Thyroid gland (tissue), 4 donors: ENCODE data around the gene KRT78. TPM values are rescaled to one million over a fixed set of nuclear protein-coding genes. Genes with fewer than 3 reads are reported as not detected.

Experiments
- DNase-seq, 2 donors: peaks; one replicate each; pipeline ENCODE4 v3.0.0-alpha.2; 2019
- H3K27ac ChIP-seq, 3 donors: fragments of 200-600 bp; sonication (generic); 1 replicate in 2 of 3; 2 replicates in 1 of 3; pipeline ENCODE4 v1.5.1; 2016 to 2019; ENCODE audit warnings: mild to moderate bottlenecking in 1 of 3, moderate library complexity in 1 of 3
- H3K27me3 ChIP-seq: fragments of 200-600 bp; sonication (generic); one replicate; pipeline ENCODE4 v1.5.1; 2019
- H3K36me3 ChIP-seq, 2 donors: fragments of 200-600 bp; sonication (generic); one replicate each; pipeline ENCODE4 v1.5.1; 2016 to 2019
- H3K4me1 ChIP-seq, 2 donors: fragments of 200-600 bp; sonication (generic); one replicate each; pipeline ENCODE4 v1.5.1; 2017 to 2019
- H3K4me3 ChIP-seq, 3 donors: fragments of 200-600 bp; sonication (generic); replicated peaks in 1 of 3; 1 replicate in 2 of 3; 2 replicates in 1 of 3; pipeline ENCODE4 v1.5.1; 2016; ENCODE audit warnings: mild to moderate bottlenecking in 1 of 3
- H3K9me3 ChIP-seq: fragments of 200-600 bp; sonication (generic); one replicate; pipeline ENCODE4 v1.5.1; 2017
- CTCF ChIP-seq, 6 experiments: fragments of 200-600 bp in 3 of 6; fragments of 450-650 bp in 3 of 6; sonication (generic) in 3 of 6; IDR thresholded peaks; one replicate each; pipeline ENCODE4 v1.5.1; 2016 to 2019; ENCODE audit warnings: antibody characterized with exemption in 6 of 6, mild to moderate bottlenecking in 2 of 6, inconsistent platforms in 1 of 6, moderate library complexity in 1 of 6
- POLR2A ChIP-seq, 2 donors: fragments of 450-650 bp; IDR thresholded peaks; one replicate each; pipeline ENCODE4 v1.6.1; 2017; ENCODE audit warnings: antibody characterized with exemption in 2 of 2, mild to moderate bottlenecking in 2 of 2, moderate library complexity in 1 of 2
- WGBS, 2 donors: methylation state at CpG; one replicate each; pipeline ENCODE4 v1.1.5; 2017; 5-methylcytosine and 5-hydroxymethylcytosine counted together
- intact Hi-C: fragments of 100-400 bp; cut with DNase I; formaldehyde crosslinking; loops from one replicate; pipeline ENCODE4 v1.15.1; 2023
- total RNA-seq, 4 donors: library from RNA; depleted of rRNA; stranded (reverse); fragments of >200 nt; gene quantifications; one replicate each; pipeline ENCODE4 v1.2.3, GENCODE V29; 2016

The KRT78 gene
- total RNA-seq, 4 donors from 2014 or later: 0.40 TPM; not detected in 3

- no peaks in the 10 kb centered on the region for H3K36me3 ChIP-seq
- no peak within 1 kb of the TSS for H3K4me3 ChIP-seq
- intact Hi-C loops: no loop called here
- H3K27me3 ChIP-seq: no peaks in the 10 kb centered on the region
- no peaks in the 10 kb centered on the region for H3K4me1 ChIP-seq
- TF ChIP-seq CTCF (IDR thresholded peaks at IDR 0.05) (no peak), POLR2A (IDR thresholded peaks at IDR 0.05) (no peak)
- 87 to 91% methylated on average over 12 to 13 of the region's 22 CpGs for WGBS, 2 donors
- no peak within 1 kb of the TSS for H3K27ac ChIP-seq
- DNase-seq: no peak
- no peaks in the 10 kb centered on the region for H3K9me3 ChIP-seq
Measured at GRCh38 chr12:52833922-52834726, 14.7 kb downstream of the KRT78 start, which contains the start of gene KRT79. KRT79 (minus strand) TSS chr12:52834311; CDS start chr12:52834260, 51 bp downstream.

GRCh38 chr12:52832985-52833905, 15.5 kb downstream of the KRT78 start:
- no peaks in the 10 kb centered on the region for H3K4me1 ChIP-seq
- intact Hi-C loops: no loop called here
- H3K27me3 ChIP-seq: no peaks in the 10 kb centered on the region
- no peaks in the 10 kb centered on the region for H3K9me3 ChIP-seq
- no peaks in the 10 kb centered on the region for H3K36me3 ChIP-seq
- no peak overlapping the region for H3K4me3 ChIP-seq
- TF ChIP-seq CTCF (IDR thresholded peaks at IDR 0.05) (no peak), POLR2A (IDR thresholded peaks at IDR 0.05) (no peak)
- no peak for DNase-seq
- no peak overlapping the region for H3K27ac ChIP-seq
- WGBS, 2 donors: 93 to 95% methylated on average over 15 to 20 of the region's 20 CpGs

GRCh38 chr12:52832451-52832850, 16.3 kb downstream of the KRT78 start:
- Histone ChIP-seq H3K4me1 (no peaks in the 10 kb centered on the region), H3K27me3 (no peaks in the 10 kb centered on the region), H3K36me3 (no peaks in the 10 kb centered on the region), H3K27ac (no peak overlapping the region), H3K9me3 (no peaks in the 10 kb centered on the region), H3K4me3 (no peak overlapping the region)
- WGBS, 2 donors: 73 to 92% methylated on average over 3 of the region's 3 CpGs
- DNase-seq: no peak
- intact Hi-C loops: no loop called here
- TF ChIP-seq POLR2A (IDR thresholded peaks at IDR 0.05) (no peak), CTCF (IDR thresholded peaks at IDR 0.05) (no peak)

GRCh38 chr12:52831251-52831650, 17.5 kb downstream of the KRT78 start:
- no peak overlapping the region for H3K4me3 ChIP-seq
- H3K36me3 ChIP-seq: no peaks in the 10 kb centered on the region
- no peak for TF ChIP-seq CTCF (IDR thresholded peaks at IDR 0.05)
- no peak for TF ChIP-seq POLR2A (IDR thresholded peaks at IDR 0.05)
- no peak overlapping the region for H3K27ac ChIP-seq
- no peaks in the 10 kb centered on the region for H3K27me3 ChIP-seq
- WGBS, 2 donors: 91 to 94% methylated on average over 7 of the region's 7 CpGs
- no peak for DNase-seq
- intact Hi-C loops: no loop called here
- H3K9me3 ChIP-seq: no peaks in the 10 kb centered on the region
- H3K4me1 ChIP-seq: peaks cover 0 to 3% of the 10 kb centered on the region in 2 donors
